HepG2 (cell line): ENCODE results near the gene NAGA. TPM values are rescaled to one million over a fixed set of nuclear protein-coding genes. Genes with fewer than 3 reads are reported as not detected.

Source experiments
- ATAC-seq: fragments of 200-7000 bp; cut with Tn5 transposase; 3 replicates; pipeline ENCODE4 v1.9.1; 2020; ENCODE audit warnings: mild to moderate bottlenecking, moderate library complexity
- BruUV-seq: library from RNA; stranded (reverse); fragments of 400-500 nt; replicated peaks from 2 replicates; lab custom pipeline; 2021; lab: Mats Ljungman, UMichigan
- CTCF ChIA-PET: fragments of 300-600 bp; formaldehyde crosslinking; extraction: SDS; loops from one replicate; lab custom pipeline; 2021; ENCODE audit warnings: low total read pairs, inconsistent platforms, low intra/inter-chr PET ratio; lab: Yijun Ruan, JAX
- POLR2A ChIA-PET: fragments of 350-600 bp; sonication (Branson Sonifier 250); formaldehyde crosslinking; loops from one replicate; lab custom pipeline; 2020; ENCODE audit warnings: antibody characterized with exemption, inconsistent platforms; lab: Yijun Ruan, JAX
- DNase-seq: peaks from one replicate; pipeline ENCODE4 v3.0.0-alpha.2; 2015; ENCODE audit warnings: low spot score
- FAIRE-seq: peaks from 3 replicates; lab custom pipeline; 2011; peaks lifted over from hg19 to GRCh38; lab: Jason Lieb, UNC
- H2AFZ ChIP-seq: one replicate; pipeline ENCODE4 v1.6.1; 2011; ENCODE audit warnings: low read length, inconsistent platforms
- H3K27ac ChIP-seq: fragments of 300-600 bp; 3 replicates; pipeline ENCODE4 v1.8.0; 2011; ENCODE audit warnings: mixed run types, mild to moderate bottlenecking, mixed read lengths, low read length, inconsistent platforms; ENCODE audit not compliant: insufficient read depth; ENCODE audit errors: extremely low read length
- H3K27me3 ChIP-seq, 2 experiments: fragments of 200-600 bp in 1 of 2; 2 replicates in 1 of 2; 3 replicates in 1 of 2; pipeline versions ENCODE4 v1.6.0 to v1.8.0; 2011; ENCODE audit warnings: low read length in 2 of 2, mild to moderate bottlenecking in 2 of 2, moderate library complexity in 2 of 2, inconsistent platforms in 1 of 2; ENCODE audit not compliant: insufficient read depth in 2 of 2, control insufficient read depth in 1 of 2
- H3K36me3 ChIP-seq, 2 experiments: fragments of 200-600 bp in 1 of 2; replicated peaks in 1 of 2; 2 replicates in 1 of 2; 3 replicates in 1 of 2; pipeline versions ENCODE4 v1.5.1 to v1.8.0; 2011; ENCODE audit warnings: low read length in 2 of 2, inconsistent platforms in 1 of 2; ENCODE audit not compliant: insufficient read depth in 2 of 2, control insufficient read depth in 1 of 2
- H3K4me1 ChIP-seq: 2 replicates; pipeline ENCODE4 v1.5.1; 2012; ENCODE audit warnings: low read length, inconsistent platforms; ENCODE audit not compliant: insufficient read depth
- H3K4me2 ChIP-seq: 2 replicates; pipeline ENCODE4 v1.6.0; 2011; ENCODE audit warnings: low read depth, low read length, inconsistent platforms
- H3K4me3 ChIP-seq, 3 experiments: fragments of 200-600 bp in 1 of 3; sonication (generic), shearing (Covaris generic) in 1 of 3; replicated peaks in 1 of 3; 2 replicates each; pipeline ENCODE4 v1.5.1; 2011 to 2016; ENCODE audit warnings: low read length in 3 of 3, inconsistent platforms in 2 of 3, low read depth in 2 of 3, mild to moderate bottlenecking in 2 of 3, control low read depth in 1 of 3, mixed read lengths in 1 of 3; ENCODE audit not compliant: insufficient read depth in 1 of 3
- H3K79me2 ChIP-seq: one replicate; pipeline ENCODE4 v1.6.1; 2011; ENCODE audit warnings: low read length, inconsistent platforms; ENCODE audit not compliant: insufficient read depth
- H3K9ac ChIP-seq: 2 replicates; pipeline ENCODE4 v1.6.0; 2011; ENCODE audit warnings: mild to moderate bottlenecking, low read depth, low read length, inconsistent platforms; ENCODE audit not compliant: insufficient read depth
- H3K9me3 ChIP-seq: 2 replicates; pipeline ENCODE4 v1.5.1; 2012; ENCODE audit warnings: mild to moderate bottlenecking, low read length
- H4K20me1 ChIP-seq: 2 replicates; pipeline ENCODE4 v1.6.0; 2011; ENCODE audit warnings: inconsistent platforms, mild to moderate bottlenecking, low read length, moderate library complexity; ENCODE audit not compliant: insufficient read depth
- ARNTL ChIP-seq: sonication (generic); formaldehyde crosslinking; IDR thresholded peaks from 2 replicates; pipeline ENCODE4 v1.4.0; 2020; ENCODE audit warnings: mild to moderate bottlenecking, missing genetic modification reagents
- ERF ChIP-seq: IDR thresholded peaks from 2 replicates; pipeline ENCODE4 v1.6.1; 2018; ENCODE audit warnings: missing biosample characterization, missing genetic modification reagents
- HDAC2 ChIP-seq: sonication (generic); formaldehyde crosslinking; IDR thresholded peaks from 2 replicates; pipeline ENCODE4 v1.4.0; 2020; ENCODE audit warnings: missing genetic modification reagents
- NFKBIZ ChIP-seq: IDR thresholded peaks from 2 replicates; pipeline ENCODE4 v1.6.1; 2018; ENCODE audit warnings: missing genetic modification reagents, missing compliant biosample characterization
- NFYC ChIP-seq: IDR thresholded peaks from 2 replicates; pipeline ENCODE4 v1.6.1; 2016; ENCODE audit warnings: missing genetic modification reagents, missing compliant biosample characterization
- RXRA ChIP-seq: sonication (generic); formaldehyde crosslinking; IDR thresholded peaks from 2 replicates; pipeline ENCODE4 v1.5.1; 2020; ENCODE audit warnings: missing genetic modification reagents
- TCF7 ChIP-seq: sonication (generic); IDR thresholded peaks from 2 replicates; pipeline ENCODE4 v1.6.1; 2016; ENCODE audit warnings: antibody characterized with exemption, low read depth
- ZFP36L2 ChIP-seq: sonication (generic); formaldehyde crosslinking; IDR thresholded peaks from 2 replicates; pipeline ENCODE4 v1.4.0; 2020; ENCODE audit warnings: missing genetic modification reagents
- ZGPAT ChIP-seq: IDR thresholded peaks from 2 replicates; pipeline ENCODE4 v1.6.1; 2016; ENCODE audit warnings: mild to moderate bottlenecking
- ZNF576 ChIP-seq: sonication (generic); formaldehyde crosslinking; IDR thresholded peaks from 2 replicates; pipeline ENCODE4 v1.4.0; 2020; ENCODE audit warnings: mild to moderate bottlenecking, missing genetic modification reagents
- ZNF737 ChIP-seq: sonication (generic); formaldehyde crosslinking; IDR thresholded peaks from 2 replicates; pipeline ENCODE4 v1.5.0; 2020; ENCODE audit warnings: missing genetic modification reagents, mild to moderate bottlenecking, borderline replicate concordance
- ZNF781 ChIP-seq: sonication (generic); formaldehyde crosslinking; IDR thresholded peaks from 2 replicates; pipeline ENCODE4 v1.5.1; 2020; ENCODE audit warnings: borderline replicate concordance, mild to moderate bottlenecking, missing genetic modification reagents; ENCODE audit errors: not compliant biosample characterization
- ZSCAN5A ChIP-seq: sonication (generic); formaldehyde crosslinking; IDR thresholded peaks from 2 replicates; pipeline ENCODE4 v1.8.0; 2022; ENCODE audit warnings: mild to moderate bottlenecking, missing genetic modification reagents, borderline replicate concordance
- WGBS: methylation state at CpG from one replicate; pipeline ENCODE4 v1.1.6; 2017; ENCODE audit warnings: low lambda C conversion rate; 5-methylcytosine and 5-hydroxymethylcytosine counted together
- in situ Hi-C: cut with HindIII; loops from 2 replicates; pipeline ENCODE4 v1.10.0; 2017; ENCODE audit warnings: low pct_unique_long_range_greater_than_20kb; ENCODE audit not compliant: extremely low pct_ligation_motif_present
- intact Hi-C: fragments of 100-400 bp; cut with micrococcal nuclease; formaldehyde crosslinking; loops from one replicate; pipeline ENCODE4 v1.10.0; 2022; ENCODE audit not compliant: unreplicated experiment
- polyA plus RNA-seq, 8 experiments: library from polyadenylated mRNA; depleted of rRNA in 3 of 8; stranded (reverse) in 7 of 8; unstranded in 1 of 8; fragments of >200 nt; fragmentation: Illumina TruSeq in 4 of 8; extraction: Trizol in 4 of 8; gene quantifications; 2 replicates each; pipeline versions ENCODE4 v1.2.1 to v1.2.3, GENCODE V29; 2011 to 2016; ENCODE audit warnings: low read depth in 4 of 8, missing spikeins in 1 of 8, mixed read lengths in 1 of 8; ENCODE audit not compliant: insufficient read depth in 1 of 8
- total RNA-seq, 5 experiments: library from RNA; depleted of rRNA; stranded (reverse); fragments of >200 nt; fragmentation: Illumina TruSeq; extraction: Trizol; gene quantifications; 2 replicates each; pipeline ENCODE4 v1.2.3, GENCODE V29; 2016; ENCODE audit warnings: low read depth in 1 of 5

The NAGA gene
- total and polyA plus RNA-seq, 2 of the 13 experiments (the other 11 are each of a cell fraction or from before 2014, with no cell fraction given) = 15.1 to 23.4 TPM

- Histone ChIP-seq H3K4me1 (peaks cover 28% of the 10 kb centered on the region), H3K27ac (no peak overlapping the region), H4K20me1 (no peaks in the 10 kb centered on the region), H3K4me3 (no peak overlapping the region), H3K79me2 (no peaks in the 10 kb centered on the region), H2AFZ (no peak overlapping the region), H3K36me3 (peaks cover 6 to 7% of the 10 kb centered on the region in 2 experiments; a peak in 3 of 5 replicates), H3K4me2 (no peak overlapping the region), H3K9ac (no peak overlapping the region), H3K27me3 (no peaks in the 10 kb centered on the region), H3K9me3 (no peaks in the 10 kb centered on the region)
- 94% methylated on average over 3 of the region's 7 CpGs for WGBS
- CTCF ChIA-PET = no interaction called here
- no peak for TF ChIP-seq RXRA (CRISPR knock-in tag)
- no peak for TF ChIP-seq ARNTL (CRISPR knock-in tag)
- TF ChIP-seq TCF7 = no peak
- POLR2A ChIA-PET = no interaction called here
- intact Hi-C loops = no loop called here
- BruUV-seq = no TSS peak
- DNase-seq = no peak
- no peak for FAIRE-seq
- in situ Hi-C loops = no loop called here
- no peak for ATAC-seq
Observed at GRCh38 chr22:42066126-42066761, 4.4 kb downstream of the NAGA start.

GRCh38 chr22:42065438-42066125 lies 5.0 kb downstream of the NAGA start:
- H3K27me3 ChIP-seq = no peaks in the 10 kb centered on the region
- no TSS peak for BruUV-seq
- H4K20me1 ChIP-seq = no peaks in the 10 kb centered on the region
- no peaks in the 10 kb centered on the region for H3K9me3 ChIP-seq
- H3K4me1 ChIP-seq = peaks cover 24% of the 10 kb centered on the region
- H3K4me2 ChIP-seq = no peak overlapping the region
- H3K9ac ChIP-seq = no peak overlapping the region
- intact Hi-C loops (no loop called here), in situ Hi-C loops (no loop called here)
- ChIA-PET POLR2A (interaction anchor here (1.6 kb wide), 1 partner anchor 13 kb away, joined by 5 read pairs; no protein-coding TSS in a partner anchor), CTCF (no interaction called here)
- no peak for DNase-seq
- H3K36me3 ChIP-seq = peaks cover 6 to 7% of the 10 kb centered on the region in 2 experiments; a peak in 3 of 5 replicates
- no peak overlapping the region for H2AFZ ChIP-seq
- 88% methylated on average over 13 of the region's 13 CpGs for WGBS
- H3K79me2 ChIP-seq = no peaks in the 10 kb centered on the region
- peak overlapping the region; percentile 14 for H3K27ac ChIP-seq
- H3K4me3 ChIP-seq = no peak overlapping the region
- ATAC-seq = no peak
- FAIRE-seq = no peak
- no peak for TF ChIP-seq ERF (CRISPR knock-in tag)
- no peak for TF ChIP-seq HDAC2
- TF ChIP-seq NFYC = no peak
- no peak for TF ChIP-seq NFKBIZ (CRISPR knock-in tag)
- TF ChIP-seq ZSCAN5A = no peak
- TF ChIP-seq ZGPAT (CRISPR knock-in tag) = no peak
- no peak for TF ChIP-seq ZFP36L2 (CRISPR knock-in tag)
- no peak for TF ChIP-seq ZNF576
- TF ChIP-seq ZNF737 (CRISPR knock-in tag) = no peak
- TF ChIP-seq ZNF781 = no peak
